ENCODE measurements around the gene SETDB1. TPM values are rescaled to one million over a fixed set of nuclear protein-coding genes. Genes with fewer than 3 reads are reported as not detected.

Gene SETDB1
- total and polyA plus RNA-seq, 12 donors, result 12.6 to 52.9 (median 35.6) TPM

GRCh38 chr1:150997949-150998348 lies 71.8 kb downstream of the SETDB1 start:
- no peak for DNase-seq
- Histone ChIP-seq H3K27me3 (no peaks in the 10 kb centered on the region), H3K4me3 (no peak overlapping the region), H3K9me3 (replicated peaks in 1 of 3) (no peaks in the 10 kb centered on the region), H3K27ac (no peak overlapping the region), H3K4me1 (replicated peaks in 1 of 2) (peaks cover 7 to 17% of the 10 kb centered on the region in 2 donors), H3K36me3 (replicated peaks in 1 of 2) (peaks cover 0 to 51% of the 10 kb centered on the region in 2 donors)
- intact Hi-C loops (cut with DNase I), result no loop called here
- 65 to 92% (median 71%) methylated on average over 4 to 5 of the region's 5 CpGs for WGBS, 4 donors
- no peak for TF ChIP-seq POLR2A (IDR thresholded peaks at IDR 0.05)
- no peak for TF ChIP-seq CTCF (IDR thresholded peaks at IDR 0.05)

- H3K9me3 ChIP-seq (replicated peaks in 1 of 3), result no peaks in the 10 kb centered on the region
- peaks cover 7 to 29% of the 10 kb centered on the region in 2 donors for H3K4me1 ChIP-seq (replicated peaks in 1 of 2)
- intact Hi-C loops (cut with DNase I), result no loop called here
- no peak overlapping the region for H3K27ac ChIP-seq
- 69 to 80% (median 71%) methylated on average over 13 to 17 of the region's 17 CpGs for WGBS, 4 donors
- DNase-seq, result no peak
- no peaks in the 10 kb centered on the region for H3K27me3 ChIP-seq
- peaks cover 0 to 52% of the 10 kb centered on the region in 2 donors for H3K36me3 ChIP-seq (replicated peaks in 1 of 2)
- H3K4me3 ChIP-seq, result no peak overlapping the region
- no peak for TF ChIP-seq POLR2A (IDR thresholded peaks at IDR 0.05)
- TF ChIP-seq CTCF (IDR thresholded peaks at IDR 0.05), result no peak
These were observed 73.0 kb downstream of the SETDB1 start for GRCh38 chr1:150999051-150999674.

DNA sequence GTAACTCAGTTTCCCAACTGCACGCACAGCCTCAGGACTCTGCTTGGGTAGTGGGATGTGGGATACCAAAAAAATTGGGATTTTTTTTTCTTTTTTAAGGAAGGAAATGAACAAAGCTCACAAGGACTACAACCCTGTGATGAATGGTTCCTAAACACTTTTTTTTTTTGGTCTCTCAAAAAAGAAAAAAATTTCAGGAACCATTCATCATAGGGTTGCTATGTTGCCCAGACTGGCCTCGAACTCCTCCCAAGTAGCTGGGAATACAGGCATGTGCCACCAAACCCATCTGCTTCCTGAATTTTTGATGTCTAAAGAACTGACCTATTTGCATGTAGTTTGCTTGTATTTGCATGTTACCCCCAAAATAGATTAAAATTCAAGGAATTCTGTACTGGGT lies 73.8 kb downstream of the SETDB1 start:
- H3K9me3 ChIP-seq (replicated peaks in 1 of 3), result no peaks in the 10 kb centered on the region
- no peaks in the 10 kb centered on the region for H3K27me3 ChIP-seq
- no peak for DNase-seq
- H3K27ac ChIP-seq, result no peak overlapping the region
- TF ChIP-seq POLR2A (IDR thresholded peaks at IDR 0.05) (no peak), CTCF (IDR thresholded peaks at IDR 0.05) (no peak)
- peaks cover 0 to 52% of the 10 kb centered on the region in 2 donors for H3K36me3 ChIP-seq (replicated peaks in 1 of 2)
- peaks cover 9 to 36% of the 10 kb centered on the region in 2 donors for H3K4me1 ChIP-seq (replicated peaks in 1 of 2)
- H3K4me3 ChIP-seq, result no peak overlapping the region
- intact Hi-C loops (cut with DNase I), result no loop called here
- WGBS, 4 donors, result 75 to 90% (median 78%) methylated on average over 2 of the region's 2 CpGs

DNA sequence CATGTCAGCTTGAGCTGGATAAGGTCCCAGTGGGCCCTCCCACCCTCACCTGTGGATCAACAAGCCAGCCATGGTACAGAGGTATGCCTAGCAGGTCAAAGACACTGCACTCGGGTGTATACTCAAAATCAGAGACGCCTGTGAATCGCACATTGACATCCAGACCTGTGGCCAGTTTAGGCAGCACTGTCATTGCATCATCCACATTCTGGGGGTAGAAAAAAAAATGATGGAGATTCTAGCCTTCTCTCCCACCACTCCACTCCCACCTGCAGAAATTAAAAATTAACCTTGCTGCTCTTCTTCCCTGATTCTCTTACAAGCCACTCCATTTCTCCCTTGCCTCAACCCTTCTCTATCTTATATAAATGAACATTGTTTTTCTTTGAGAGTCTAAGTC lies 74.2 kb downstream of the SETDB1 start:
- H3K27me3 ChIP-seq, result no peaks in the 10 kb centered on the region
- DNase-seq, result no peak
- H3K9me3 ChIP-seq (replicated peaks in 1 of 3), result no peaks in the 10 kb centered on the region
- no peak overlapping the region for H3K4me3 ChIP-seq
- H3K36me3 ChIP-seq (replicated peaks in 1 of 2), result peaks cover 0 to 52% of the 10 kb centered on the region in 2 donors
- no peak overlapping the region for H3K27ac ChIP-seq
- H3K4me1 ChIP-seq (replicated peaks in 1 of 2), result peaks cover 13 to 41% of the 10 kb centered on the region in 2 donors
- TF ChIP-seq CTCF (IDR thresholded peaks at IDR 0.05) (no peak), POLR2A (IDR thresholded peaks at IDR 0.05) (no peak)
- WGBS, 4 donors, result 94 to 96% (median 95%) methylated on average over 3 of the region's 3 CpGs
- intact Hi-C loops (cut with DNase I), result no loop called here

Data from adrenal gland (tissue), 12 donors.